Measurements from ENCODE around the gene ASS1. TPM values are rescaled to one million over a fixed set of nuclear protein-coding genes. Genes with fewer than 3 reads are reported as not detected.

Gene ASS1
- total RNA-seq, 1 experiment from 2014 or later: 299 TPM

GRCh38 chr9:130528674-130529073 is 83.9 kb downstream of the ASS1 start:
- no peaks in the 10 kb centered on the region for H3K36me3 Mint-ChIP-seq (ENCODE audit: insufficient read depth, unreplicated experiment)
- intact Hi-C loops (cut with micrococcal nuclease): no loop called here
- CTCF ChIA-PET: no interaction called here

GRCh38 chr9:130530938-130531337 is 86.2 kb downstream of the ASS1 start:
- BruUV-seq (replicated peaks): no TSS peak
- Mint-ChIP-seq H3K4me3 (ENCODE audit: unreplicated experiment) (no peak overlapping the region), H3K9me3 (ENCODE audit: unreplicated experiment) (no peaks in the 10 kb centered on the region), H3K27ac (ENCODE audit: low read depth, unreplicated experiment) (no peak overlapping the region), H3K27me3 (ENCODE audit: insufficient read depth, unreplicated experiment) (no peaks in the 10 kb centered on the region), H3K36me3 (ENCODE audit: insufficient read depth, unreplicated experiment) (peaks cover 6% of the 10 kb centered on the region), H3K4me1 (ENCODE audit: insufficient read depth, unreplicated experiment) (peaks cover 13% of the 10 kb centered on the region)
- DNase-seq (ENCODE audit: unreplicated experiment): peak; percentile 91
- POLR2A ChIA-PET: interaction anchor here (0.6 to 4.0 kb wide), 9 partner anchors 9 to 160 kb away, joined by 3 to 25 read pairs (median 4); partner anchors contain the start of gene FUBP3
- intact Hi-C loops (cut with micrococcal nuclease): no loop called here
- CTCF ChIA-PET: no interaction called here
- TF ChIP-seq, protein P1, sequence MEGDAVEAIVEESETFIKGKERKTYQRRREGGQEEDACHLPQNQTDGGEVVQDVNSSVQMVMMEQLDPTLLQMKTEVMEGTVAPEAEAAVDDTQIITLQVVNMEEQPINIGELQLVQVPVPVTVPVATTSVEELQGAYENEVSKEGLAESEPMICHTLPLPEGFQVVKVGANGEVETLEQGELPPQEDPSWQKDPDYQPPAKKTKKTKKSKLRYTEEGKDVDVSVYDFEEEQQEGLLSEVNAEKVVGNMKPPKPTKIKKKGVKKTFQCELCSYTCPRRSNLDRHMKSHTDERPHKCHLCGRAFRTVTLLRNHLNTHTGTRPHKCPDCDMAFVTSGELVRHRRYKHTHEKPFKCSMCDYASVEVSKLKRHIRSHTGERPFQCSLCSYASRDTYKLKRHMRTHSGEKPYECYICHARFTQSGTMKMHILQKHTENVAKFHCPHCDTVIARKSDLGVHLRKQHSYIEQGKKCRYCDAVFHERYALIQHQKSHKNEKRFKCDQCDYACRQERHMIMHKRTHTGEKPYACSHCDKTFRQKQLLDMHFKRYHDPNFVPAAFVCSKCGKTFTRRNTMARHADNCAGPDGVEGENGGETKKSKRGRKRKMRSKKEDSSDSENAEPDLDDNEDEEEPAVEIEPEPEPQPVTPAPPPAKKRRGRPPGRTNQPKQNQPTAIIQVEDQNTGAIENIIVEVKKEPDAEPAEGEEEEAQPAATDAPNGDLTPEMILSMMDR (IDR thresholded peaks at IDR 0.05; ENCODE audit: unreplicated experiment): no peak

More at GRCh38 chr9:130528674-130529073, 83.9 kb downstream of the ASS1 start:
- Mint-ChIP-seq H3K27ac (ENCODE audit: low read depth, unreplicated experiment) (no peak overlapping the region), H3K4me1 (ENCODE audit: insufficient read depth, unreplicated experiment) (peaks cover 13% of the 10 kb centered on the region), H3K4me3 (ENCODE audit: unreplicated experiment) (no peak overlapping the region), H3K27me3 (ENCODE audit: insufficient read depth, unreplicated experiment) (peaks cover 12% of the 10 kb centered on the region), H3K9me3 (ENCODE audit: unreplicated experiment) (no peaks in the 10 kb centered on the region)
- BruUV-seq (replicated peaks): no TSS peak
- no peak for DNase-seq (ENCODE audit: unreplicated experiment)
- POLR2A ChIA-PET: interaction anchor here (0.5 to 4.0 kb wide), 3 partner anchors 13 to 51 kb away, joined by 3 to 25 read pairs (median 5); partner anchors contain the start of gene FUBP3
- TF ChIP-seq, protein P1 (IDR thresholded peaks at IDR 0.05; ENCODE audit: unreplicated experiment): no peak

- Mint-ChIP-seq H3K4me1 (ENCODE audit: insufficient read depth, unreplicated experiment) (peaks cover 13% of the 10 kb centered on the region), H3K9me3 (ENCODE audit: unreplicated experiment) (no peaks in the 10 kb centered on the region), H3K27me3 (ENCODE audit: insufficient read depth, unreplicated experiment) (no peaks in the 10 kb centered on the region), H3K36me3 (ENCODE audit: insufficient read depth, unreplicated experiment) (peaks cover 6% of the 10 kb centered on the region), H3K4me3 (ENCODE audit: unreplicated experiment) (no peak overlapping the region), H3K27ac (ENCODE audit: low read depth, unreplicated experiment) (no peak overlapping the region)
- no TSS peak for BruUV-seq (replicated peaks)
- TF ChIP-seq, protein P1 (IDR thresholded peaks at IDR 0.05; ENCODE audit: unreplicated experiment): no peak
- no peak for DNase-seq (ENCODE audit: unreplicated experiment)
- intact Hi-C loops (cut with micrococcal nuclease): no loop called here
- ChIA-PET POLR2A (interaction anchor here (1.0 to 4.0 kb wide), 8 partner anchors 8 to 159 kb away, joined by 3 to 25 read pairs (median 4); partner anchors contain the start of gene FUBP3), CTCF (interaction anchor here (0.7 to 1.1 kb wide), 3 partner anchors 151 to 175 kb away, joined by 3 to 4 read pairs (median 3); no protein-coding TSS in a partner anchor)
These were observed 86.9 kb downstream of the ASS1 start for GRCh38 chr9:130531670-130532069.

DNA sequence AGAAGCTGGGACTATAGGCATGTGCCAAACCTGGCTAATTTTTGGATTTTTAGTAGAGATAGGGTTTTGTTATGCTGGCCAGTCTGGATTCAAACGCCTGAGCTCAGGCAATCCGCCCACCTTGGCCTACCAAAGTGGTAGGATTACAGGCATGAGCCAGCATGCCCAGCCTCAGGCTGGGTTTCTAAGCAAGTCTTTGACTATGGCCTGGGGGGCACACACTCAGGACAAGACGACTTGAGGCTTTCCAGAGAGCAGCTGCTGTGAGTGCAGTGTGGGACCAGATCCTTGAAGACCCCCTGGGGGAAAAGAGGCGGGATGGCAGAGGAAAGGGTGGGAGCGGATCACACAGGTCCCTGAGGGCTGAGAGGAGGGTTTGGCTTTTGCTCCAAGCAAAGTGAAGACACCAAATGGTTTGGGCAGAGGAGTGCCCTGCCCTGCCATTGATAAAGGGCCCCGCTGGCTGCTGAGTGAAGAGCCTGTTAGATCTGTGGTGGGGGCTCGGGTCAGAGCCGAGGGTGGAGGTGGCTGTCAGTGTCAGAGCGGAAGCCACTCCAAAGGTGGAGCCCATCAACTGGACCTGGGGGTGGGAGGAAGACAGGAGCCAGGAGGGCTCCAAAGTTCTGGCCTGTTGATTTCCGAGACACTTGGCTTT is 87.8 kb downstream of the ASS1 start:
- BruUV-seq (replicated peaks): no TSS peak
- POLR2A ChIA-PET: interaction anchor here (1.2 to 4.0 kb wide), 2 partner anchors 28 to 47 kb away, joined by 3 to 25 read pairs; partner anchors contain the start of gene FUBP3

More for the DNA sequence above, 87.8 kb downstream of the ASS1 start:
- DNase-seq (ENCODE audit: unreplicated experiment): peak; percentile 47
- Mint-ChIP-seq H3K27me3 (ENCODE audit: insufficient read depth, unreplicated experiment) (no peaks in the 10 kb centered on the region), H3K27ac (ENCODE audit: low read depth, unreplicated experiment) (no peak overlapping the region), H3K4me1 (ENCODE audit: insufficient read depth, unreplicated experiment) (peaks cover 14% of the 10 kb centered on the region), H3K36me3 (ENCODE audit: insufficient read depth, unreplicated experiment) (peaks cover 6% of the 10 kb centered on the region), H3K4me3 (ENCODE audit: unreplicated experiment) (no peak overlapping the region), H3K9me3 (ENCODE audit: unreplicated experiment) (no peaks in the 10 kb centered on the region)
- TF ChIP-seq, protein P1 (IDR thresholded peaks at IDR 0.05; ENCODE audit: unreplicated experiment): no peak
- intact Hi-C loops (cut with micrococcal nuclease): no loop called here
- CTCF ChIA-PET: interaction anchor here (1.1 kb wide), 1 partner anchor 151 kb away, joined by 4 read pairs; no protein-coding TSS in a partner anchor

Measured in MCF 10A (cell line).